Measurements from ENCODE around the gene EXOC6B.

Gene EXOC6B

DNA sequence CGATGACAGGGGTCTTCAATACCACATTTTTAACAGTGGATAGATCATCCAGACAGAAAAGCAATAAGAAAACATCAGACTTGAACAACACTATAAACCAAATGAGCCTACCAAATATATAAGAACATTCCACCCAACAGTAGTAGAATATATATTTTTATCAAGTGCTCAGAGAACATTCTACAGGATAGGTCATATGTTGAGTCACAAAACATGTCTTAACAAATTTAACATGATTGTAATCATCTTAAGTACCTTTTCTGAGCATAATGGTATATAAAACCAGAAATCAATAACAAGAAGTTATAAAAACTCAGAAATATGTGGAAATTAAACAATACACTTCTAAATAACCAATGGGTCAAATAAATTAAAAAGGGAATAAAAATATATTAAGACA is 484.2 kb downstream of the EXOC6B start:
- DNase-seq, result no peak

- DNase-seq, result no peak
These were observed 485.2 kb downstream of the EXOC6B start for GRCh38 chr2:72340665-72341064.

- no peak for DNase-seq
These were observed 487.8 kb downstream of the EXOC6B start for GRCh38 chr2:72338076-72338475.

GRCh38 chr2:72332720-72333119 is 493.1 kb downstream of the EXOC6B start:
- no peak for DNase-seq

- DNase-seq, result no peak
These were observed 495.2 kb downstream of the EXOC6B start for GRCh38 chr2:72330652-72331051.

- DNase-seq, result no peak
These were observed 499.1 kb downstream of the EXOC6B start for GRCh38 chr2:72326759-72327158.

DNA sequence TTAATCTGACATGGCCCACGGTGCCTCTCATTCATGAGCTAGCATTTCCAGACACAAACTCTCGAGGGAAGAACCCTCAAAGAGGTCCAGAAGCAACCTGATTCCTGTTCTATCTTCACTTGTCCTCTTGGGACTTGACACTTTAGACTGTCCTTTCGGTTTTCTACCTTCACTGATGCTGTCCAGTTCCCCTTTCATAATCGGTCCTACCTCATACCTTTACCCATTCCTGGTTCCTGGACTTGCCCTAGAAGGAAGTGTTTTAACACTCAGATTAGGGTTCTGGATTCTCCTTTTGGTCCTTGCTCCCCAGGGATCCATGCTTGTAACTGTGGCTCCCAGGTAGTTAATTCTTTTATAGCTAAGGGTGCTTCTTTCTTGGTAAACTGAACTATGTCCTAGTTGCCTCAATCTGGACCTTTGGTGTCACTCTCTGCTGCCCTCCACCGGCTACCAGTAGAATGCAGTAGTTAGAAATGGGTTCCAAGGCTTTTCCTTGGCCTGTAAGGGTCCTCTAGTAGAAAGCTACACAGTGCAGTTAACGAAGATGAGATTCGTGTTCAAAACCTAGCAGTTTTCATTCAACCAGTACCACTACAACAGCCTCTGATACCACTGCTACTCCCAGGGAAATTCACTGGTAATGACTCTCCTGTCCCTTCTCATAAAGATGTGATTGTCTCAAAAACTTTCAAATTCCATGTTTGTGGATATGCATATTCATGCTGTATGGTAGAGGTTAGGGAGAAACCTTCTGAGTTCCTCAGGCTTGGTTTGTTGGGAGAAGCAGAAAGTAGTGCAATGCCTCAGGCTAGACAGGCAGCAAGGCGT is 500.0 kb downstream of the EXOC6B start:
- peak; percentile 6 for DNase-seq

GRCh38 chr2:72316774-72317173 is 509.1 kb downstream of the EXOC6B start:
- no peak for DNase-seq

GRCh38 chr2:72300147-72300684 is 525.6 kb downstream of the EXOC6B start:
- DNase-seq, result no peak

DNA sequence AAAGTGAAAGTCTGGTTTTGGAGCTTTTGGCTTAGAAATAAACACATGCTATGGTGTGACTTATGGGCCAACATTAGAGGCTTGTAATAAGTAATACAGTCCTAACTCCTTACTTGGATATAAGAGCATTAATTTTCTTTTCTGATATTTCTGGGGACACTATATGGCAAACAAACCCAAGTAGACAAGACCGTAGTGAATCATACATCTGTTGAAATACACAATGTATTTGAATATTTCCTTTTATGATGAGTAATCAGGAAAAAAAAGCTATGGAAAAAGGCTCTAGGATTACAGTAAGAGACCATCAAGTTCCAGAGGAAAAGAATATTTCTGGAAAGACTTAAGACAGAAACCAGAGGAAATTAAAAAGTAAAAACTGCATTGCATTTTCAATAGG is 532.2 kb downstream of the EXOC6B start:
- DNase-seq, result no peak

- no peak for DNase-seq
These were observed 533.4 kb downstream of the EXOC6B start for GRCh38 chr2:72292433-72292832.

DNA sequence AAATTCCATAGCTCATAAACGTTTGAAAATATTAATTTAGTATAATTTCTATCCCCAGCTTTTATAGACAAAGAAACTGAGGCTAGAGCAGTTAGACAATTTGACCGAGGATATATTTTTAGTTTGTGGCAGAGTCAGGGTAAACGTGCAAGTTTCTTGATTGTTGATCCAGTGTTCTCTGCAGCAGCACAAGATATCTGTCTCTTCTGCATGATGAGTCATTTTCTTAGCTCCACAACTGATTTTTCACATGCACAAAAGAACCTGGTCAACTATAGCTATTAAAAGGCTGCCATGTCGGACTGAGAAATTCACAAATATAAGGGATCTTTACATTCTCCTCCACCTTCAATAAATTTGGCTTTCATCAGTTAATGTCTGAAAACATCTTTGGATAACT is 534.8 kb downstream of the EXOC6B start:
- DNase-seq, result no peak

- DNase-seq, result no peak
These were observed 536.1 kb downstream of the EXOC6B start for GRCh38 chr2:72289736-72290135.

DNA sequence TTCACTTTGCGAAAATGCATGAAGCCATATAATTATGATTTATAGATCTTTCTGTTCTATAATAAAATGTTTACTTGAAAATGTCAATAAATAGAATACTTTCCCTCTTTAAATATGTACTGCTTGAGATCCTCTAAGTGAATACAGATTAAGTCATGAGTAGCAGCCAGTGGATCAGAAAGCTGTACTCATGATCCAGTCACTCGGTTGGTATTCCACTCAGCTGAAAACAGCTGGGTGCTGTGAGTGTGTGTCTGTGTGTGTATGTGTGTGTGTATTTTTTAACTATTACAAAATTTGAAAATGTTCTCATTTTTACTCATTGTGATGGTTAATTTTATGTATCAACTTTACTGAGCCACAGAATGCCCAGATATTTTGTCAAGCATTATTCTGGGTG is 536.5 kb downstream of the EXOC6B start:
- no peak for DNase-seq

- DNase-seq, result no peak
These were observed 547.8 kb downstream of the EXOC6B start for GRCh38 chr2:72278046-72278445.

DNA sequence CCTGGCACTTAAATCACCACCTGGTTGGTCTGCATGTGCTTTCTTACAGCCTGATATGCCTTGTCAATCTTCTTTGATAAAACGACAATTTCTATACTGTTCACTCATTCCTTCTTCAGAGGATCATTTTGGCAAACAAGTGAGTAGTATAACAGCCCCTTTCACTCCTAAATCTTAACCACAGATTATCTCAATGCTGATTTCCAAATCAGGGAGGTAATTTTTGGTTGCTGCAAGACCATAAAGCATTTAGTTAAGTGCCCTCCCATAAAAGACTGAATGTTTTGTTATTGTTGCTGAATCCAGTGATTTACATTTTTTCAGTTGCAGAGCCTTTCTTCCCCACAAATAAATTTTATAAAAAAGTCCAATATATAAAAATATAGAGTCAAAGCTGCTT is 549.0 kb downstream of the EXOC6B start:
- no peak for DNase-seq

DNA sequence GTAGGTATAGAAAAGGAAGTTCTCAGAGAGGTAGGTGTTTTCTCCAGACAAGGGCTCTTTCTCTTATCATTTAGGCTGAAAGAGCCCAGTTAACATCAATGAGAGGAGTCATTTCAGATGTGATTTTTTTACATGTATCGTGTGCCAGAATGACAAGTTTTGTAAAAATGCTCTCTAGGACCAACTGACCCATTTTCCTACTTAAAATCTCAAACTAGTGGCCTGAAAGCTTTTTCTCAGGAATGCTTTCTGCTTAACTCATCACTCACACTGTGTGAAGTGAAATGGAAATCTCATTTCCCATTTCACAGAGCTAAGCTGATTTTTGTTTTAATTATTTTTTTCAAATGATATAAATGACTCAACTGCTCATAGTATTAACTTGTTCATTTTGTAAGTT is 549.5 kb downstream of the EXOC6B start:
- DNase-seq, result no peak

- DNase-seq, result no peak
These were observed 550.7 kb downstream of the EXOC6B start for GRCh38 chr2:72275084-72275483.

DNA sequence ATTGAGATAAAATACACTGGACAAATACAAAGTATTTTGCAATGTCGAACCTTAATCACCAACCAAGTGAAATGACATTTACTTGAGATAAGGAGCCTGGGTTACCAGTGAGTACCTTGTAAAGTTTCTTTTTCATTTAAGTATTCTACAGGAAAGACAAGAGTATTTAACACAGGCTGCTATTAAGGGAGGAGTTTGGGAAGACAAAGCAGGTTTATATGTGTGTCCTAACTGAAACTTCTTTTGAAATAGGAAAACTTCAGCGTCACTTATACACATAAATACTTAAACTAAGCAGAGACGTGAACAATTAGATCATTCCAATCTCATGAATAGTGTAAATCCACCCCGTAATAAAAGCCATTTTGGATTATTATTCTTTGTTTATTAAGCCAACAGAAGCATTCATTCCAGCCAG is 551.4 kb downstream of the EXOC6B start:
- no peak for DNase-seq

- no peak for DNase-seq
These were observed 552.4 kb downstream of the EXOC6B start for GRCh38 chr2:72273384-72273783.

GRCh38 chr2:72271766-72272641 is 553.8 kb downstream of the EXOC6B start:
- DNase-seq, result no peak

DNA sequence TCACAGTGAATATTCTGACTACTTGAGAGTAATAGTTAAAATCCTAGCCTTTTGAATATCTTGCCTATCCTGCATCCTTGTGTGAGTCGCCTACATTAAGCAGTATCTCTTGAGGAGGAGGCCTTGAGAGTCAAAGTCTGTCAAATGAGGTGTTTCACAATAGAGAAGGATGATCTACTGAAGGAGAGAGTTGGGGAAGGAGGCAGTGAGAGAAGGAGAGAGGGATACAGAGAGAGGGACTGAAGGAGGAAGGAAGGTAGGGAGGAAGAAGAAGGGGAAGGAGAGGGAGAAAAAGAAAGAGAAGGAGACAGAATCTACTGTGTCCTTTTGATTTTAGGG is 554.6 kb downstream of the EXOC6B start:
- no peak for DNase-seq

DNA sequence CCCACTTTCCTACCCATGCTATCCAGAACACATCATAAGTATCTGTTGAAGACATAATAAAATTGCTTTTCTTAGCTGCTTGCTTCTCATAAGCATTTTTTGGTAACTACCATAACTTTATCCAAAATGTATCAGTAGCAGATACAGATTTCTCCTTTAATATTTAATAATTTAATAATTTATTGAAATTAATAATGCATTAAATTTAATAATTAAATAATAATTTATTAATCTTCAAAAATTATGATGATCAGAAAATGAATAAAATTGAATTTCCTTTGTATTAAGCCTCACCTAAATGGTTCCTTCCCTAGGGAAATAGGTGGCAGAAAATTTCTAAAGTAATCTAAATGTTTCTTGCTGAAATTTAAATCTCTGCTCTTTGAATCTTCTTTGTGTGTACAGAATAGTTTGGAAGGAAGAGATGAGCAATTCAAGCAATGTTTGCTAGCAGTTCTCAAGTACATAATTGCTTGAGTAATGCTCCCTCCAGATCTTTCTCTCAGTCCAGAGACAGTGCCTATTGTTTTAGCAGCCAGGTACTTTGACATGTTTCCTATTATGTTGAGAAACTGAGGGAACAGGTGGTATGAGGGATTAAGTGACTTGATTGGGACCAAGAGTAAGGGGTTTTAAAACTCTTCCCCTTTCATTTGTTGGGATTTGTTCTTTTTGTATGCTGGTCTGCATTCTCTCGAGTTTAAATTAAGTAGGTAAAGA is 555.1 kb downstream of the EXOC6B start:
- DNase-seq, result no peak

GRCh38 chr2:72263776-72264060 is 562.1 kb downstream of the EXOC6B start:
- no peak for DNase-seq
